GM12892 (cell line): Measurements from ENCODE around the gene SIK3.

ENCODE experiments used
- DNase-seq: peaks from one replicate; pipeline ENCODE4 v3.0.0; 2011; ENCODE audit not compliant: insufficient read length
- FAIRE-seq: peaks from 2 replicates; lab custom pipeline; 2011; peaks lifted over from hg19 to GRCh38; lab: Jason Lieb, UNC
- POLR2A ChIP-seq: IDR thresholded peaks from 2 replicates; pipeline ENCODE4 v1.6.1; 2011; ENCODE audit warnings: low read depth, low read length, control low read depth
- POLR2AphosphoS5 ChIP-seq: IDR thresholded peaks from 2 replicates; pipeline ENCODE4 v1.6.1; 2011; ENCODE audit warnings: low read depth, low read length, control low read depth
- TAF1 ChIP-seq: IDR thresholded peaks from 2 replicates; pipeline ENCODE4 v1.6.1; 2011; ENCODE audit warnings: low read depth, mild to moderate bottlenecking, control low read depth, low read length, borderline replicate concordance

SIK3 gene

DNA sequence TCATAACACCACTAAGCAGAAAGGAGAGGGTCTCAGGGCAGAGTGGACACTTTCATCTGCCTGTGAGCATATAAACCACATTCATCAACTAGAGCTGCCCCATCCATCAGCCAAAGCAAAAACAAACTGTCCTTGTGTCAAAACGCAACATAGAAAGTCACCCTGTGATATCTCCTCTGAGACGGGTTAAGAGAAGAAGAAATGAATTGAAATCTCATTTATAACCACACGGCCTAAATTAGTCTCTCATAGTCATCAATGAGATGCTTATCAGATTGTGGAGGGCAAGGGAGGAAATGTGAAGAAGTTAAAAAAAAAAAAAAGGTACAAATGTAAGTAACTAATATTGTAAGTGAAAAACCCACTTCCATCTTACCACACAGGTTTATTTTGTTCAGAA is 75.7 kb downstream of the SIK3 start:
- DNase-seq (no peak), FAIRE-seq (peak; percentile 85)
- TF ChIP-seq TAF1: no peak
- no peak for TF ChIP-seq POLR2AphosphoS5
- no peak for TF ChIP-seq POLR2A

DNA sequence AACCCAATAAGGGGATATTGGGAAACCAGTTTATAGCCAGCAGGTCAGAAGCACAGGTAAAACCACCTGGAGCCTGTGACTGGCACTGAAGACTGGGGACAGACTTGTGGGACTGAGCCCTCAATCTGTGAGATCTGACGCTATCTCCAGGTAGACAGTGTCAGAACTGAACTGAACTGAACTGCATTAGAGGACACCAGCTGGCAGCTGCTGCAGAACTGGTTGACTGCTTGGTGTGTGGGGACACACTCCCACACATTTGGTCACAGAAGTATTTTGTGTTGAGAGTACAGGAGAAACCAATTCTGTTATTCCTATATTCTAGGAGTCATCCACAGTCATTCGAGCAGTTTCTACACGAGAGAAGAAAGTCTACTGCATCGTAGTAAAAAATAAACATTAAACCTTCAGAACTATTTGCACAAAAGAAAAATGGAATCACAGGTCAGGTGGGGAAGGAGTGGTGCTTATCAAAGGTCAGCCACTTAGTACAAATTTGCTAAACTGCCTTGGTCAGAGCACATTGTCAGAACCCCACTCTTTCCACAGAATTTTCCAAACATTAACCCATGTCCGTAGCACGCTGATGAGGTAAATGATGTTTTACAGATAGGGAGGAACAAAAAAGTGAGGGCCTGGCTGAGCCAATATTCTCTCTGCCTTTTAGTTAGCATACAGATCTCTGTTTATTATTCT is 77.2 kb downstream of the SIK3 start:
- DNase-seq (no peak), FAIRE-seq (peak; percentile 88)
- TF ChIP-seq TAF1 (no peak), POLR2AphosphoS5 (no peak), POLR2A (no peak)

DNA sequence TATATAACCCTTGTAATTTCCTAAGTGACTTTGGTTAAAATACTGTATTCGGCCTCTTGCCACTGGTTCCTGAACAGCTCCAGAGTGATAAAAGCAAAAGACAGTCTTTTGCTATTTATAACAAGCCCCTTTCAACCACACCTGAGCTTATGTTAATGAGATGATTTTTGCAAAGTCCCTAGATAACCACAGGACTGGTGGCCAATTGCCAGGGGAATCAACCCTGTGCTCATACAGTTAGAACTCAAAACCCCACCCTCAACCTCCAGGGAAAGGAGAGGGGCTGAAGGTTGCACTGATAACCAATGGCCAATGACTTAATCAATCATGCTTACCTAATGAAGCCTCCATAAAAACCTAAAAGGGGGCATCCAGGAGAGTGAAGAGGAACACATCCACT is 77.9 kb downstream of the SIK3 start:
- TF ChIP-seq TAF1 (no peak), POLR2AphosphoS5 (no peak), POLR2A (no peak)
- FAIRE-seq (peak; percentile 74), DNase-seq (no peak)

DNA sequence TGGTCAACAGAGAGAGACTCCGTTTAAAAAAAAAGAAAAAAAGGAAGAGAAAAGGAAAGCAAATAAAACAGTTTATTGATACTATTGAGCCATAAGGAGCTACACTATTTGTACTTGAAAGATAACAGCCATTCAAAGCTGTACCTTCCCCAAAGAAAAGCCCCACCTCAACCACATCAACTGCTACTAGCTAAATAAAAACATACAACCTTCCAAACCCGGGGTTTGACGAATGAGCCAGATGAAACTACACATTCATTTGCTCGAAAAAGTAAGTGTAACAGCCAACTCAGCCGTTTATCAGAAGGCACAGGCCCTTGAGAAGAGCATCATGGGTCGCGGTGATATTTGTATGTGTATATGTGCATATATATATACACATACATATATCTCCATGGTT is 78.4 kb downstream of the SIK3 start:
- FAIRE-seq (peak; percentile 85), DNase-seq (no peak)
- TF ChIP-seq POLR2A: no peak
- no peak for TF ChIP-seq TAF1
- no peak for TF ChIP-seq POLR2AphosphoS5

DNA sequence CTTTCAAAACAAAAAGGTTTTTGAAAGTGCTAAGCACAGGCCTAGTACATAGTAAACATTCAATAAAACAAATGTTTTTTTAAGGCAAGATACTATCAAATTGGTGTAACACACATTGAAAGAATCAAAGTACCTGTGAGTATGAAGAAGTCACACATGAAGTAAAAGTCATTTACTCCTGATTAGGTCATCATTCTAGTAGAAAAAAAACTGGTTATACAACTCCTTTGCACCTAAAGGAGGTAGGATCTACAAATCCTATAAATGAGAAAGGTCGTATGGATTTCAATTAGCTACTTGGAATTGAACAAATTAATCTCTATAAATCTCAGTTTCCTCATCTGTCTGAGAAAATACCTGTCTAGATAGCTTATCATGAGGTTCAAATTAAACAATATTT is 80.8 kb downstream of the SIK3 start:
- FAIRE-seq: no peak

DNA sequence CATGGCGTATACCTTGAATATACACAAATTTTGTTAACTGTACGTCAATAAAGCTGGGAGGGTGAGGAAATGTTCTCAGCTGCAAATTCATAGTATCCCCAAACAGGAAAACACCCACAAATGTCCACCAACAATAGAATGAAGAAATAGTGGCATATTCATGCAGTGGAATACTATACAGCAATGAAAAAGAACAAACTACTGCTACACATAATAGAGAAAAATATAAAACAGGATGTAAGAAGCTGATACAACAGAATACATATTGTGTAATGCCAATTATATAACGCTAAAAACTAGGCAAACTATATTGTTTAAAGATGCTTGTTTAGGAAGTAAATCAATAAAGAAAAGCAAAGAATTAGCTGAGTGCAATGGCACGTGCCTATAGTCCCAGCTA is 81.5 kb downstream of the SIK3 start:
- no peak for TF ChIP-seq POLR2A
- TF ChIP-seq POLR2AphosphoS5: no peak
- no peak for TF ChIP-seq TAF1
- no peak for FAIRE-seq

More for the DNA sequence above, 80.8 kb downstream of the SIK3 start:
- TF ChIP-seq POLR2A: no peak
- no peak for DNase-seq

DNA sequence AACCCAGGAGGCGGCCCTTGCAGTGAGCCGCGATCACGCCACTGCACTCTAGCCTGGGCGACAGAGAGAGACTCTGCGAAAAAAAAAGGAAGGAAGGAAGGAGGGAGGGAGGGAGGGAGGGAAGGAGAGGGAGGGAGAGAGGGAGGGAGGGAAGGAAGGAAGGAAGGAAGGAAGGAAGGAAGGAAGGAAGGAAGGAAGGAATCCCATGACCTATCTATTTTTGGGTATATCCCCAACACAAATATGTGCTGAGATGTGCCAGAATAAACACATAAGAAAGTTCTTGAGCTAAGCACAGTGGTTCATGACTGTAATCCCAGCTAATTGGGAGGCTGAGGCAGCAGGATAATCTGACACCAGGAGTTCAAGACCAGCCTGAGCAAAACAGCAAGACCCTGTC is 82.0 kb downstream of the SIK3 start:
- FAIRE-seq: peak; percentile 24
- DNase-seq: no peak
- TF ChIP-seq POLR2A: no peak
- no peak for TF ChIP-seq POLR2AphosphoS5
- TF ChIP-seq TAF1: no peak

More for the DNA sequence above, 81.5 kb downstream of the SIK3 start:
- no peak for DNase-seq

DNA sequence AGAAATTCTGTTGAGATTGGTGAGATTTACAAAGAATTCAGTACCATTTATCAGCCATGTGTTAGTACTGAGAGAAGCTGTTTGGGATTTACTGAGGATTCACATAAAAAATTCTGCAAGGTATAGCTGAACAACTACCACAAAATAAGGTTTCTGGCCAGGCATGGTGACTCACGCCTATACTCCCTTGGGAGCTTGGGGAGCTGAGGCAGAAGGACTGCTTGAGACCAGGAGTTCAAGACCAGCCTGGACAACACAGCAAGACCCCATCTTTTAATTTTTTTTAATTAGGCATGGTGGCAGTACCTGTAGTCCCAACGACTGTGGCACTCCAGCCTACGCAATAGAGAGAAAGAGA is 86.7 kb downstream of the SIK3 start:
- FAIRE-seq (no peak), DNase-seq (no peak)
- TF ChIP-seq POLR2AphosphoS5 (no peak), TAF1 (no peak), POLR2A (no peak)

DNA sequence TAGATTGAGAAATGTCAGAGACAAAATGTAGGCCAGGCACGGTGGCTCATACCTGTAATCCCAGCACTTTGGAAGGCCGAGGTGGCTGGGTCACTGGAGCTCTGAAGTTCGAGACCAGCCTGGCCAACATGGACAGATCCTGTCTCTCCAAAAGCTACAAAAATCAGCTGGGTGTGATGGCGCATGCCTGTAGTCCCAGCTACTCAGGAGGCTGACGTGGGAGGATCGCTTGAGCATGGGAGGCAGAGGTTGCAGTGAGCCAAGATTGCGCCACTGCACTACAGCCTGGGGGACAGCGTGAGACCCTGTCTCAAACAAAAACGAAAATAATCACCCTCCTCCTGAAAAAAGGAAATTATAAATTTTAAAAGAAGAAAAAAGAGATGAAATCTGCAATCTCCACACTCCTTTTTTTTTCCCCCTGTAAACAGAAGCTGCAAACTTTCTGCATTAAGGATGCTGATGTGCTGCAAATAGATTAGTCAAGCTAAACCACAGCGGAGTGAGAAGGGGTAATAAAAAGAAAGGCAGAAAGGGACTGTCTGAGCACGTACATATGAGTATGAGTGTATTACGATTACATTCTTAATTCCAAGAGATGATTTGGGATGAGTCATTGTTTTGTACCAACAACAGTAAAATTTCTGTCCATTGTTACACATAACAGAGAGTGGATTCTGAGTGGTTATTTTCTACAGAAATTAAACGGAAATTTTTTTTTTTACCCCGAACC is 87.3 kb downstream of the SIK3 start:
- DNase-seq (no peak), FAIRE-seq (no peak)
- no peak for TF ChIP-seq POLR2A
- no peak for TF ChIP-seq TAF1
- TF ChIP-seq POLR2AphosphoS5: no peak

DNA sequence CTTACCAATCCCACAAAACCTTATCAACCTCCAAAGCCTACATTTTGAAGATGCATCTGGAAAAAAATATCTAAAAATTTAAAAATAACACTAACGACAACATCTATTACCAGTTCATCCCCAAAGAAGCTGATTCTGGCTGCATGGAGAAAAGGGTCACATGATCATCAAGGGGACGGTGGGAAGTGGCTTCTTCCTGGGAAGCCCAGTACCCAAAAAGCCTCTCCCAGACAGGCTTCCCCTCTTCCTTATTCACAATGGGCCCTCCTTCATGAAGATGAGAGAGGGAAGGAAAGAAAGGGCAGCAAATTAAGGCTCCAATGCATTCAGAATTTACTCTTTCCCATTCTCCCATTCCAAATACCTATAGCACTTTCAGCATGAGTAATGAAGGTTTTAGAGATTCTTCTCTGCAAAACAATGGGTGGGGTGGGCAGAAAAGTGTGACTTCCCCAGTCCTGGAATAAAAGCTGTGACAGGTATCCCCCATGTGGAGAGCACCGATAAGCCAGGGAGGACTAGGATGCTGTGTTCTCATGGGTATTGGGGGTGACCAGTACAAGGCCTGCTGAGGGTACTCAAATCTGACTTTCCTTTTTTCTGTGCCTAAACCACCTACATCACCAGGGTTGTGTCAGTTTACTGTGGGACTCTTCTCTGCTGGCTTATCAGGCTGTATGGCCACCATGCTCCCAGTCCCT is 88.2 kb downstream of the SIK3 start:
- FAIRE-seq: no peak
- no peak for DNase-seq
- TF ChIP-seq POLR2A (no peak), TAF1 (no peak), POLR2AphosphoS5 (no peak)

DNA sequence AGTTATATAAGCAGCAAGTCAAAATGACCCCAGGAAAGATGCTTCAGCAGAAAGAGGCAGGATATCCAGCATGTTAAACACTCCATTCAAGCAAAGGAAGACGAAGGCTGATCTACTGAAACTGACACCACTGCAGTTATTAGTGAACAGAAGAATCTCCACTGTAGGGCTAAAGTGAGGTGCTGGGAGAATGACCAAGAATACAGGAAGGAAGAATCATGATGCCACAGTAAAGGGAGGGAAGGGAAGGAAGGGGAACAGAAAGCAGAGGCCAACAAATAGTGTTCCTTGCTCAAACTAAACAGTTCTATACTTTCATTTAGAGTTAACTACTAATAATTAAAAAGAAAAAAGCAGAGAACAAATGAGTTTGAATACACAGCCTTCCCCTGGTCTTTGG is 92.5 kb downstream of the SIK3 start:
- DNase-seq: no peak
- peak; percentile 24 for FAIRE-seq
- no peak for TF ChIP-seq POLR2A
- TF ChIP-seq TAF1: no peak
- no peak for TF ChIP-seq POLR2AphosphoS5

DNA sequence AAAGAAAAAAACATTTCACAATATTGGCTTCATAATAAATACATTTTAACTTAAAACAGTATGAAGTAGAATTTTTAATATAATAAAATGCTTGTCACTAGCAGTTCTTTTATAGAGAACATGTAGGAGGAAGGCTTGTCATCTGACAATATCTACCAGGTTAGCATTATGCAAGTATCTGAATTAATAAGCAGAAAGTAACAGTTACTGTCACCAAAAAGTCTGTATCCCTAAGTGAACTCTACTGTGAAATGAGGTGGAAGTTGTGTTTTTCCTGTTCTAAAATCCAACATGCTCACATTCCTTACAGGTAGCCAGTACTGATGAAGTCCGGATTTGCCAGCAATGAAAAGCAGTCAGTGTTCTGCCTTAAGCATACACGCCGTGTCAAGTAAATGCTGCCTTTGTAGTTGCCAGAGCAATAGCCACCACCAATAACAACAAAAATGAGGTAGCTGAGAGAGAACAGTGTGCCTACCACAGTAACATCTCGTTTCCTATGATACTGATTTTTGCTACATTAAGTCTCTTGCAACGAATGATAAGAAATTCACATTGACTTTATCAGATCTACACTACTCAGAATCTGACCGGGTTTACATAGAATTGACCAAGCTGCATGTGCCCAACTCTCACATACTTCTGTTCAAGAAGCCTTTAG is 95.5 kb downstream of the SIK3 start:
- FAIRE-seq (peak; percentile 14), DNase-seq (no peak)
- TF ChIP-seq POLR2A (no peak), TAF1 (no peak), POLR2AphosphoS5 (no peak)
